Fibroblast of lung (primary cell): ENCODE results near the gene ASAP2. TPM values are rescaled to one million over a fixed set of nuclear protein-coding genes. Genes with fewer than 3 reads are reported as not detected.

Experiments
- DNase-seq, 2 donors: peaks; one replicate each; pipeline versions ENCODE4 v3.0.0 to v3.0.0-alpha.2; 2010; ENCODE audit warnings: low read depth in 2 of 2
- H2AFZ ChIP-seq: 2 replicates; pipeline ENCODE4 v1.5.1; 2012; ENCODE audit warnings: low read length, control low read depth, inconsistent platforms
- H3K27ac ChIP-seq: 2 replicates; pipeline ENCODE4 v1.5.1; 2011; ENCODE audit warnings: low read length, control low read depth; ENCODE audit not compliant: insufficient read depth
- H3K27me3 ChIP-seq: 2 replicates; pipeline ENCODE4 v1.5.1; 2011; ENCODE audit warnings: mild to moderate bottlenecking, low read length; ENCODE audit not compliant: control insufficient read depth, insufficient read depth
- H3K36me3 ChIP-seq: 2 replicates; pipeline ENCODE4 v1.5.1; 2011; ENCODE audit warnings: low read length; ENCODE audit not compliant: control insufficient read depth, insufficient read depth
- H3K4me1 ChIP-seq: 2 replicates; pipeline ENCODE4 v1.5.1; 2011; ENCODE audit warnings: low read length; ENCODE audit not compliant: control insufficient read depth, insufficient read depth; ENCODE audit errors: extremely low read depth
- H3K4me2 ChIP-seq: 2 replicates; pipeline ENCODE4 v1.5.1; 2011; ENCODE audit warnings: low read length, control low read depth; ENCODE audit not compliant: insufficient read depth; ENCODE audit errors: extremely low read depth
- H3K4me3 ChIP-seq, 4 experiments: fragments of 200-600 bp in 1 of 4; sonication (generic) in 1 of 4; replicated peaks in 1 of 4; 2 replicates each; pipeline ENCODE4 v1.5.1; 2011 to 2016; ENCODE audit warnings: low read length in 4 of 4, low read depth in 3 of 4, mild to moderate bottlenecking in 3 of 4, control low read depth in 2 of 4, inconsistent platforms in 1 of 4, mixed read lengths in 1 of 4; ENCODE audit not compliant: insufficient read depth in 1 of 4; ENCODE audit errors: control extremely low read depth in 1 of 4
- H3K79me2 ChIP-seq: 2 replicates; pipeline ENCODE4 v1.5.1; 2012; ENCODE audit warnings: mild to moderate bottlenecking, low read length, inconsistent platforms; ENCODE audit not compliant: control insufficient read depth, insufficient read depth
- H3K9ac ChIP-seq: 2 replicates; pipeline ENCODE4 v1.5.1; 2011; ENCODE audit warnings: mild to moderate bottlenecking, low read length, control low read depth; ENCODE audit not compliant: insufficient read depth
- H3K9me3 ChIP-seq: 2 replicates; pipeline ENCODE4 v1.5.1; 2012; ENCODE audit warnings: low read depth, low read length; ENCODE audit not compliant: control insufficient read depth, insufficient read depth
- H4K20me1 ChIP-seq: 2 replicates; pipeline ENCODE4 v1.5.1; 2011; ENCODE audit warnings: low read length; ENCODE audit not compliant: control insufficient read depth, insufficient read depth; ENCODE audit errors: extremely low read depth
- CTCF ChIP-seq, 2 donors: IDR thresholded peaks in 1 of 2; conservative IDR thresholded peaks in 1 of 2; 1 replicate in 1 of 2; 2 replicates in 1 of 2; pipeline ENCODE4 v1.5.1; 2011 to 2012; ENCODE audit warnings: low read length in 2 of 2, control low read depth in 1 of 2, inconsistent platforms in 1 of 2, low read depth in 1 of 2, mild to moderate bottlenecking in 1 of 2
- EZH2 ChIP-seq: IDR thresholded peaks from 2 replicates; pipeline ENCODE4 v1.5.1; 2012; ENCODE audit warnings: low read length, control low read depth, mild to moderate bottlenecking; ENCODE audit errors: missing control alignments
- polyA plus RNA-seq, 2 donors: library from polyadenylated mRNA; depleted of rRNA in 1 of 2; stranded (reverse) in 1 of 2; unstranded in 1 of 2; fragments of >200 nt; gene quantifications; 2 replicates each; pipeline ENCODE4 v1.2.1, GENCODE V29; 2011 to 2012; ENCODE audit warnings: missing spikeins in 1 of 2
- total RNA-seq: library from RNA; depleted of rRNA; stranded (reverse); fragments of >200 nt; gene quantifications from 2 replicates; pipeline ENCODE4 v1.2.1, GENCODE V29; 2014

Gene ASAP2
- total and polyA plus RNA-seq, 2 donors (not counting 1 experiment from before 2014, with no cell fraction given), result 19.2 to 19.9 TPM

GRCh38 chr2:9275399-9275798 lies 68.8 kb downstream of the ASAP2 start:
- no peak for DNase-seq
- Histone ChIP-seq H2AFZ (no peak overlapping the region), H3K4me1 (no peaks in the 10 kb centered on the region), H3K36me3 (peaks cover 1% of the 10 kb centered on the region), H3K27ac (no peak overlapping the region), H3K9ac (no peak overlapping the region), H3K4me3 (no peak overlapping the region), H3K27me3 (no peaks in the 10 kb centered on the region), H4K20me1 (no peaks in the 10 kb centered on the region), H3K4me2 (no peak overlapping the region), H3K79me2 (peaks cover 38% of the 10 kb centered on the region), H3K9me3 (no peaks in the 10 kb centered on the region)
- TF ChIP-seq EZH2 (no peak), CTCF (conservative IDR thresholded peaks at IDR 0.05 in 1 of 2, IDR thresholded peaks at IDR 0.05 in 1 of 2; ENCODE audit: low read depth in 1 of 2, low read length in 2 of 2) (no peak)

- no peak for DNase-seq
- Histone ChIP-seq H3K9me3 (no peaks in the 10 kb centered on the region), H3K4me2 (no peak overlapping the region), H3K27me3 (no peaks in the 10 kb centered on the region), H3K9ac (no peak overlapping the region), H3K4me1 (no peaks in the 10 kb centered on the region), H3K36me3 (peaks cover 1% of the 10 kb centered on the region), H3K27ac (no peak overlapping the region), H3K4me3 (no peak overlapping the region), H2AFZ (no peak overlapping the region), H4K20me1 (no peaks in the 10 kb centered on the region), H3K79me2 (peaks cover 38% of the 10 kb centered on the region)
- TF ChIP-seq EZH2 (no peak), CTCF (conservative IDR thresholded peaks at IDR 0.05 in 1 of 2, IDR thresholded peaks at IDR 0.05 in 1 of 2; ENCODE audit: low read depth in 1 of 2, low read length in 2 of 2) (no peak)
These were observed 69.5 kb downstream of the ASAP2 start for GRCh38 chr2:9276074-9276473.

- Histone ChIP-seq H3K9ac (no peak overlapping the region), H4K20me1 (no peaks in the 10 kb centered on the region), H3K36me3 (peaks cover 1% of the 10 kb centered on the region), H3K4me3 (no peak overlapping the region), H3K79me2 (peaks cover 36% of the 10 kb centered on the region), H3K4me2 (no peak overlapping the region), H3K27ac (no peak overlapping the region), H3K9me3 (no peaks in the 10 kb centered on the region), H3K4me1 (no peaks in the 10 kb centered on the region), H3K27me3 (no peaks in the 10 kb centered on the region), H2AFZ (no peak overlapping the region)
- TF ChIP-seq EZH2, result no peak
- no peak for DNase-seq
These were observed 70.4 kb downstream of the ASAP2 start for GRCh38 chr2:9276901-9277451.
